Stimulated activated memory B cell treated with anti-CD40 and anti-IgM and Interleukin-4, amounts not matched to agents 10 μg/mL and 1 μg/mL and 100 μg/mL, for 72 hours (primary cell): ENCODE measurements around the gene DUOX2.
"Not testable (repeated sequence)": the region's sequence is repeated elsewhere in the genome, so short reads cannot be mapped to it uniquely, and the experiment has no call there.

Experiments
- ATAC-seq: fragments of 150-1000 bp; cut with Tn5 transposase; 2 replicates; pipeline ENCODE4 v1.10.0; 2021
- H3K27ac Mint-ChIP-seq: one replicate; pipeline ENCODE4 v1.8.0; 2022; ENCODE audit warnings: mild to moderate bottlenecking, mixed read lengths
- H3K27me3 Mint-ChIP-seq: one replicate; pipeline ENCODE4 v1.8.0; 2022; ENCODE audit warnings: mixed read lengths
- H3K36me3 Mint-ChIP-seq: one replicate; pipeline ENCODE4 v1.8.0; 2022; ENCODE audit warnings: mixed read lengths
- H3K4me1 Mint-ChIP-seq: one replicate; pipeline ENCODE4 v1.8.0; 2022; ENCODE audit warnings: mixed read lengths
- H3K4me3 Mint-ChIP-seq: one replicate; pipeline ENCODE4 v1.8.0; 2022; ENCODE audit warnings: mild to moderate bottlenecking, moderate library complexity, mixed read lengths
- H3K9me3 Mint-ChIP-seq: one replicate; pipeline ENCODE4 v1.8.0; 2022; ENCODE audit warnings: mixed read lengths

The DUOX2 gene

GRCh38 chr15:45116482-45117307 lies 2.7 kb upstream of the DUOX2 start:
- H3K4me3 Mint-ChIP-seq = peak overlapping the region; percentile 68
- peaks cover 96% of the 10 kb centered on the region for H3K27me3 Mint-ChIP-seq
- no peak for ATAC-seq
- no peaks in the 10 kb centered on the region for H3K36me3 Mint-ChIP-seq
- H3K9me3 Mint-ChIP-seq = no peaks in the 10 kb centered on the region
- H3K4me1 Mint-ChIP-seq = peaks cover 54% of the 10 kb centered on the region
- no peak overlapping the region for H3K27ac Mint-ChIP-seq

DNA sequence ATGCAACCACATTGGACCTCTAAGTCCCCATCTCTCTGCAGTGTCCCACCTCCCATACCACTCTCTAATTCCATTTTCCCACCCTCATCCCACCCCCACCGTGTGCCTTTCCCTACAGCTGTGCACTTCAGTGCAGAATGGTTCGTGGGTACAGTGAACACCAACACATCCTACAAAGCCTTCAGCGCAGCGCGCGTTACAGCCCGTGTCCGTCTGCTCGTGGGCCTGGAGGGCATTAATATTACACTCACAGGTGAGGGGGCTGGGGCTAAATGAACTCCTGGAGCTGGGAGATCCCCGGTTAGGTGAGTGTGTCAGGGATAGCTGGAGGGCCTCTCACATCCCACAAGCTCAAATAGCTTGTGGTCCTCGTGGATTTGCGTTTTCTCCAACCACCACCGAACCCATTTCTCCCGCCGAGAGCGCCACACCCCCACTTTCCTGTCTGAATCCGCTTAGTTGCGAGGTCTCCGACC lies 2.1 kb upstream of the DUOX2 start:
- no peaks in the 10 kb centered on the region for H3K9me3 Mint-ChIP-seq
- ATAC-seq = no peak
- H3K27me3 Mint-ChIP-seq = peaks cover 90% of the 10 kb centered on the region
- no peaks in the 10 kb centered on the region for H3K36me3 Mint-ChIP-seq
- H3K4me3 Mint-ChIP-seq = peak overlapping the region; percentile 45
- peaks cover 54% of the 10 kb centered on the region for H3K4me1 Mint-ChIP-seq
- no peak overlapping the region for H3K27ac Mint-ChIP-seq

DNA sequence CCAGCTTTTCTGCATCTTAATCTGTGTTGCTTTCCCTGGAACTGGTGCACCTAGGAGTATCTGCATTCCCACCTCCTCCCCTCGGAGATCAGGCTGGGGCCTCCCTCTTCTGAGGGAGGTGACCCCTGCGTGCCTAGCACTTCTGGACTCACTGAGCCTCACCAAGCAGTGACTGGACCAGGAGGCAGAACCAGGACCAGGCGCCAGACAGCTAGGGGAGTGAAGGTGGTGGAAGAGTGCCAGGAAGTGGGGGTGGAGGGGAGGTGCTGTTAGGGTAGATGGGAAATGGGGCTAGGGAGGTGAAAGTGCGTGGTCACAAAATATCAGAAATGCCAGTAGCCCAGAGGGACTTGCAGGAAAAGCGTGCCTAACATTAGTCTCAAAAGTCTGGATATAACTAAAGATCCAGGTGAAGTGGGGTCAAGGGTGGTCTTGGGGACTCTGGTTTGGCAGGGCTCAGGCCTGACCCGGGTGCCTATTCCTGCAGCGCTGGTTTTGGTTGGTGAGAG lies 1.4 kb upstream of the DUOX2 start:
- peaks cover 88% of the 10 kb centered on the region for H3K27me3 Mint-ChIP-seq
- H3K9me3 Mint-ChIP-seq = no peaks in the 10 kb centered on the region
- H3K4me3 Mint-ChIP-seq = no peak overlapping the region
- no peak for ATAC-seq
- no peak overlapping the region for H3K27ac Mint-ChIP-seq
- no peaks in the 10 kb centered on the region for H3K36me3 Mint-ChIP-seq
- H3K4me1 Mint-ChIP-seq = peaks cover 54% of the 10 kb centered on the region

DNA sequence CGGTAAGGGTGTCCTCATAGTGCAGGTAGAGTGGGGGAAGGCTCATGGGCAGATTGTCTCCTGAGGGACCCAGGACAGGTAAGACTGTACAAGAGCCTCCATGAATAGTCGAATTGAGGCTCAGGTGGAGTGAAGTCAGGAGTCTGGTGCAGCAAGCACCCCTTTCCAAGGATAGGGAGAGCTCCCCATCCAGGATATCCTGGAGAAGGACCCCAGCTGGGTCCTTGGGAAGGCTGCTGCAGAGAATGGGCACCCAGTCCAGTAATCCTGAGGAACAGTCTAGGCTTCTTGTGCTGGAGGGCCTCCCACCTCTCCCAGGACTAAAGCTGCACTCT lies 746 bp upstream of the DUOX2 start:
- no peak for ATAC-seq
- peaks cover 88% of the 10 kb centered on the region for H3K27me3 Mint-ChIP-seq
- H3K36me3 Mint-ChIP-seq = no peaks in the 10 kb centered on the region
- H3K9me3 Mint-ChIP-seq = no peaks in the 10 kb centered on the region
- peaks cover 54% of the 10 kb centered on the region for H3K4me1 Mint-ChIP-seq
- no peak overlapping the region for H3K27ac Mint-ChIP-seq
- peak overlapping the region; percentile 72 for H3K4me3 Mint-ChIP-seq

DNA sequence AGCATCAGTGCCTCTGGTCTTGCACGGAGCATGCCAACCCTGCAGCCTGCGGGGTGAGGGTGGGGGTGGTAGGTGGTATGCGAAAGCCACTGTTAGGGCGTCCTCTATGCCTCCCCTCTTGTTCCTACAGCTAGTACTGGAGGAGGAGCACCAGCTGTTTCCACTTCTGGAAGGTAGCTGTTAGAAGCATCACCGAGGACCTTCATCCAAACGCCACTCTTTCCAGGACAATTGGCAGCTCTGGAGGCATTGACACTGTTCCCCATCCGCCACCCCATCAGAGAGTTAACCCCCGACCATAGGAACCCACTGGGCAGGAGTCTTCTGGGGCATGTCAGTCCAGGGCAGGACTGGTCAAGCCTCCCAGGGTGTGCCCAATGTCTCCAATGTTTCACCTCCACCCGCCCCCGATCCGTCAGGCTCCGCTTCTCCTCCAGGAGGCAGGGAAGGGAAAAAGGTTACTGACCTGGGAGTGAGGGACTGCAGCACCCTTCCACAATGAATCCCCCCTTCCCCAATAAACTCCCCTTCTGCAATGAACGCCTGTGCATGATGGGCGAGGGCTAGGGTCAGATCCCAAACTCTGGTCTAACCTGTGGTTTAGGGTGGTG lies 487 bp downstream of the DUOX2 start:
- Mint-ChIP-seq H3K4me1 (peaks cover 54% of the 10 kb centered on the region), H3K9me3 (no peaks in the 10 kb centered on the region), H3K36me3 (no peaks in the 10 kb centered on the region), H3K27ac (no peak overlapping the region), H3K27me3 (peaks cover 91% of the 10 kb centered on the region), H3K4me3 (no peak overlapping the region)
- ATAC-seq = no peak

DNA sequence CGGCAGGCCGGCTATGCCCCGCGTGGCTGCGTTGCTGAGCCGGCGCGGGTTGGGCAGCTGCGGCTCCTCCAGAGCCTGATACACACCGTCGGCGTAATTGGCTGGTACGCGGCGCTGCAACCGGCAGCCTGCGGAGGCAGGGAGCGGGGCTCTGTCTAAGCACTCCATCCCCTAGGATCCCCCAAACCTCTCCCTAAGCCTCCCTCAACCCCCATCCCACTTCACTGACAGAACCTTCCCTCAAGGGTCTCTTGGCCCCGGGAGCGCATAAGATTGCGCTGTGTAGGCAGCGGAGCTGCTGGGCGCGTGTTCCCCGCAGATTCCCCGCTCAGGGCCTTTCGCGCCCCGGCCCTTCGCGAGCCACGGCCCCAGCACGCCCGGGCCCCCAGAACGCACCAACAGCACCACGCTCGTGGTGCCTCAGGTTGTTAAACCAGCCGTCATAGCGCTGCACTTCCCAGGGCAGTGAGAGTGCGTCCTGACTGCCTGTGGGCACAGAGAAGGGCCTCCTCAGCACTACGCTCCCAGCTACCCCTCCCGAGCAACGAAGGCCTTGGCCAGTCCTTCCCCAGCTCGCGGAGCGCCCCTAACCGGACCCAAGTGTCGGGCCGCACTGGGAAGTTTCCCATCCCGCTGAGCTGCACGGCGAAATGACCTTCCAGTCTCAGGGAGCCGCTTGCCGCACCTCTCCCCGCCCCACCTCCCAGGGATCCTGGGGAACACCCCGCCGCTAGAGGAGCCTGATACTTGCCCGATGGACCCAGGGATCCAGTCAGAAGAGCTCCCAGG lies 1.2 kb downstream of the DUOX2 start:
- H3K4me1 Mint-ChIP-seq = peaks cover 47% of the 10 kb centered on the region
- H3K36me3 Mint-ChIP-seq = no peaks in the 10 kb centered on the region
- H3K9me3 Mint-ChIP-seq = no peaks in the 10 kb centered on the region
- no peak for ATAC-seq
- no peak overlapping the region for H3K27ac Mint-ChIP-seq
- H3K27me3 Mint-ChIP-seq = peaks cover 89% of the 10 kb centered on the region
- peak overlapping the region; percentile 48 for H3K4me3 Mint-ChIP-seq

DNA sequence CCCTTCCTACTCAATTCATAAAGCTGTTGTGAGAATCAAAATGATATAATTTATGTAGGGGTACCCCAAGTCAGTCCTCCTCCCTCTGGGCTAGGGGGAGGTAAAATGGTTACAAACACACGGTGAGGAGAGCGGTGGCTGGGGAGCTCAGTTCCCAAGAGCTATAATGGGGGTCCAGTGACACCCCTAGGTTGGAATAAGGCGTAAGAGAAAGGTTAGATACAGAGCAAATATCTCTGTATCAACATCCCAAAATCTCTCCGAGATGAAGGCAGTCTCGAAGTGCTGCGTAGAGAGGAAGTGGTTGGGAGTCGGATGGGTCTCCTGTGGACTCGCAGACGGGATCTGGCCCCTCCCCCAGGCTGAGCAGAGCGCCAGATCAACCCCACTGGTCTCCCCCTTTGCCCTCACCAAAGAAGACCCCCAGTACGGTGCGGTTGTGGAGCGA lies 1.8 kb downstream of the DUOX2 start:
- Mint-ChIP-seq H3K27me3 (peaks cover 87% of the 10 kb centered on the region), H3K4me3 (peak overlapping the region; percentile 48), H3K36me3 (no peaks in the 10 kb centered on the region), H3K9me3 (no peaks in the 10 kb centered on the region), H3K4me1 (peaks cover 41% of the 10 kb centered on the region), H3K27ac (no peak overlapping the region)
- ATAC-seq = no peak

GRCh38 chr15:45111390-45112142 lies 2.4 kb downstream of the DUOX2 start:
- peak overlapping the region; percentile 48 for H3K4me3 Mint-ChIP-seq
- ATAC-seq = no peak
- H3K4me1 Mint-ChIP-seq = peaks cover 37% of the 10 kb centered on the region
- peaks cover 88% of the 10 kb centered on the region for H3K27me3 Mint-ChIP-seq
- no peaks in the 10 kb centered on the region for H3K36me3 Mint-ChIP-seq
- no peaks in the 10 kb centered on the region for H3K9me3 Mint-ChIP-seq
- no peak overlapping the region for H3K27ac Mint-ChIP-seq

DNA sequence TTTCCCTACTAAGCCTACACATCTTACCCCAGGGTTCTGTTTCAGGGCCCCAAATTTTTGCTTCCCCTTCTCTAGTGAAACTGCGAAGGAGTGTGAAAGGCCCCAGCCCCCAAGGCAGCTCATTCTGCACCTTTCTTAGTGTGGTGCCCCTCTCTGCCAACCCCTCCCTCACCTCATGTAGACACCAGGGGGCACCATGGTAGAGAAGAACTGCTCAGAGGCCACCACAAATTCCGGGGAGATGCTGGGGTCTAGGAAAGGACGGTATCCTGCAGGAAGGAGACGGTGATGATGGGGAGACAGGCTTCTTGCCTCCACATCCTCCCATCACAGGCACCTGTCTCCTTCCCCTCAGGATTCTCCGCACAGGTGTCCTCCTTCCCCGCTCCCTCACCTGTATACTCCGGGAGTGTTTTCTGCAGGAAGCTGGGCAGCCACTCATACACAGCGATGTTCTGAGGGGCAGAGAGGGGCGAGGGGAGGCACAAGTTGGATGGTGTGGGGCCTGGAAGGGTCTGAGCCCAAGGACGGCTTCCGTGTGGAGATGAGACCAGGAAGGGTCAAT lies 3.6 kb downstream of the DUOX2 start:
- Mint-ChIP-seq H3K4me1 (peaks cover 31% of the 10 kb centered on the region), H3K36me3 (no peaks in the 10 kb centered on the region), H3K4me3 (no peak overlapping the region), H3K27ac (no peak overlapping the region), H3K27me3 (peaks cover 85% of the 10 kb centered on the region), H3K9me3 (no peaks in the 10 kb centered on the region)
- ATAC-seq = no peak

DNA sequence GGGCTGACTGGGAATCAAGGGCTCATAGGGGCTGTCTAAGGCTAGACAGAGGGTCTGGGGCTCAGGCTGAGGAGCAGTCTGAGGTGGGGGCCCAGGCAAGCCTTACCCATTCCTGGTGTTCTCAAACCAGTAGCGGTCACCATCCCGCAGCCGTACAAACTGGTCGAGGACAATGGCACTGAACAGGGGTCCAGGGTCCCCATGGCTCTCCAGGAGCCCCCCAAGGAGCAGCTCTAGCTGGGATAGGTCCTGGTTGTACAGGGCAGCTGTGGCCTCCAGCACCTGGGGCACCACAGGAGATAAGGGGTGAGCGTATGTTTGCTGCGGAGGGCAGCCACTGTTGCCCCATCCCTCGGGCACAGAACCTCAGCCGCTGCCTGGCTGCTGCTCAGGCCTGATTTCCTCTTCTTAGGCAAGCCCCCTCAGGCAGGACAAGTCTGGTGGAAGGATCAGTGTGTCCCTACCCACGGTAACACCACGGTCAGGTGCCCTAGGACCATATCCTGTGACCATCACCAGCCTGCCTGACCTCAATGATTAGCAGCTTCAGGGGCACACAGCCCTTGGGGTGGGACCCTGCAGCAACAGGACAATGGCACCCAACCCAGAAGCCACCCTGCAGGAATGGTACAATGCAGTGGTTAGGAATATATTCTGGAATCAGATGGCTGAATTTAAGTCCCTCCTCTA lies 5.9 kb downstream of the DUOX2 start:
- Mint-ChIP-seq H3K36me3 (no peaks in the 10 kb centered on the region), H3K4me1 (peaks cover 13% of the 10 kb centered on the region), H3K27me3 (peaks cover 63% of the 10 kb centered on the region), H3K27ac (no peak overlapping the region), H3K9me3 (no peaks in the 10 kb centered on the region), H3K4me3 (no peak overlapping the region)
- no peak for ATAC-seq

- H3K9me3 Mint-ChIP-seq = no peaks in the 10 kb centered on the region
- H3K4me3 Mint-ChIP-seq = no peak overlapping the region
- H3K27ac Mint-ChIP-seq = no peak overlapping the region
- peaks cover 56% of the 10 kb centered on the region for H3K27me3 Mint-ChIP-seq
- ATAC-seq = no peak
- H3K4me1 Mint-ChIP-seq = no peaks in the 10 kb centered on the region
- no peaks in the 10 kb centered on the region for H3K36me3 Mint-ChIP-seq
Measured at GRCh38 chr15:45106002-45106790, 7.8 kb downstream of the DUOX2 start.

DNA sequence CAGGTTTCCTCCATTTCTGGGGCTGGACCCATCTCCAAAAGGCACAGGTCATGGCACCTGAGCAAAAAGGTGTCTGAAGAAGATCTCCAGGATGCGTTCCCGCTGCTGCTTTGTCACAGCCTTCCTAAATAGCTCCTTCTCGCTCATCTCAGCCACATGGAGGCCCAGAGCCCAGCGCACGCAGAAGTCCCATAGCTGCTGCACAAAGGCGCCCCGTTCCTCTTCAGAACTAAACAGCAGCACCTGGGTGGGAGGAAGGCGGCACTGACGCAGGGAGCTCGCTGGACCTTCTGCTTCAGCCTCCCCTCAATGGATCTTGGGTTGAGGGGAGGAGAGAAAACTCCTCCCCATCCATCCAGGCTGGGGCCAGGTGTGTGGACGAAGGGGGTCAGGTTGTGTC lies 8.4 kb downstream of the DUOX2 start:
- H3K27ac Mint-ChIP-seq = no peak overlapping the region
- no peaks in the 10 kb centered on the region for H3K9me3 Mint-ChIP-seq
- H3K4me3 Mint-ChIP-seq = no peak overlapping the region
- no peaks in the 10 kb centered on the region for H3K36me3 Mint-ChIP-seq
- no peak for ATAC-seq
- H3K27me3 Mint-ChIP-seq = peaks cover 56% of the 10 kb centered on the region
- no peaks in the 10 kb centered on the region for H3K4me1 Mint-ChIP-seq

- H3K4me1 Mint-ChIP-seq, H3K9me3 Mint-ChIP-seq, H3K27ac Mint-ChIP-seq, ATAC-seq, H3K4me3 Mint-ChIP-seq, H3K36me3 Mint-ChIP-seq: not testable (repeated sequence)
- peaks cover 56% of the 10 kb centered on the region for H3K27me3 Mint-ChIP-seq
Measured at GRCh38 chr15:45104170-45104569, 9.8 kb downstream of the DUOX2 start.
